ENCODE results near the gene R3HCC1L. TPM values are rescaled to one million over a fixed set of nuclear protein-coding genes. Genes with fewer than 3 reads are reported as not detected.

R3HCC1L gene
- polyA plus RNA-seq, 2 of the 4 experiments (the other 2 are of a cell fraction), result 11.0 to 15.2 TPM

- no peak for TF ChIP-seq USF2 (IDR thresholded peaks at IDR 0.05)
Observed at GRCh38 chr10:98169379-98169778, 34.9 kb downstream of the R3HCC1L start (continued).

GRCh38 chr10:98170249-98171117 is 36.0 kb downstream of the R3HCC1L start:
- Histone ChIP-seq H3K4me3 (no peak overlapping the region), H3K9me3 (no peaks in the 10 kb centered on the region), H3K27ac (no peak overlapping the region), H3K4me1 (no peaks in the 10 kb centered on the region), H3K4me2 (no peak overlapping the region)
- 43% methylated on average over 3 of the region's 3 CpGs for WGBS (ENCODE audit: missing lambda C conversion rate)
- TF ChIP-seq NR3C1 (IDR thresholded peaks at IDR 0.05) (no peak), TFCP2L1 (CRISPR knock-in tag; IDR thresholded peaks at IDR 0.05) (no peak), NFE2L2 (conservative IDR thresholded peaks at IDR 0.05; ENCODE audit: low read length) (no peak), CHD2 (IDR thresholded peaks at IDR 0.05; ENCODE audit: low read length, partially characterized antibody) (no peak), E2F6 (IDR thresholded peaks at IDR 0.05; ENCODE audit: borderline replicate concordance, low read depth) (no peak), MAZ (IDR thresholded peaks at IDR 0.05; ENCODE audit: borderline replicate concordance, low read depth, low read length) (no peak), KDM1A (IDR thresholded peaks at IDR 0.05; ENCODE audit: low read depth) (no peak), ESRRA (IDR thresholded peaks at IDR 0.05; ENCODE audit: borderline replicate concordance, low read length) (no peak), SMC3 (IDR thresholded peaks at IDR 0.05) (peak; percentile 63), HEYL (CRISPR knock-in tag; IDR thresholded peaks at IDR 0.05) (no peak), CBX2 (IDR thresholded peaks at IDR 0.05; ENCODE audit: borderline replicate concordance, low read depth) (no peak), CHD4 (IDR thresholded peaks at IDR 0.05; ENCODE audit: borderline replicate concordance) (no peak), HES2 (IDR thresholded peaks at IDR 0.05) (no peak), JUN (IDR thresholded peaks at IDR 0.05) (no peak), CTCF (IDR thresholded peaks at IDR 0.05) (peak; percentile 66), RAD21 (conservative IDR thresholded peaks at IDR 0.05 in 1 of 2, IDR thresholded peaks at IDR 0.05 in 1 of 2) (peak; percentile 56 to 58), RNF2 (IDR thresholded peaks at IDR 0.05; ENCODE audit: borderline replicate concordance, low read depth) (no peak), ATOH8 (CRISPR knock-in tag; IDR thresholded peaks at IDR 0.05; ENCODE audit: low read depth) (no peak), CBX8 (IDR thresholded peaks at IDR 0.05) (no peak)
- DNase-seq (ENCODE audit: low read depth in 1 of 2, low spot score in 1 of 2), result peak; percentile 44 to 61
- no peak for FAIRE-seq
- ChIA-PET POLR2A (no interaction called here), CTCF (interaction anchor here (0.6 to 4.0 kb wide), 38 partner anchors 8 to 1351 kb away, joined by 3 to 45 read pairs (median 4); partner anchors contain the start of gene R3HCC1L)
- peak; percentile 95 to 97 for ATAC-seq
